Measurements from ENCODE around the gene MAPKAPK3. TPM values are rescaled to one million over a fixed set of nuclear protein-coding genes. Genes with fewer than 3 reads are reported as not detected.

MAPKAPK3 gene
- total RNA-seq, 1 donor from 2014 or later: 23.7 TPM

GRCh38 chr3:50587806-50588758 lies 28.9 kb upstream of the MAPKAPK3 start:
- H3K36me3 ChIP-seq: no peaks in the 10 kb centered on the region
- H3K9me3 ChIP-seq: no peaks in the 10 kb centered on the region
- H3K27me3 ChIP-seq: no peaks in the 10 kb centered on the region
- no peak overlapping the region for H3K4me3 ChIP-seq
- TF ChIP-seq, protein P1, sequence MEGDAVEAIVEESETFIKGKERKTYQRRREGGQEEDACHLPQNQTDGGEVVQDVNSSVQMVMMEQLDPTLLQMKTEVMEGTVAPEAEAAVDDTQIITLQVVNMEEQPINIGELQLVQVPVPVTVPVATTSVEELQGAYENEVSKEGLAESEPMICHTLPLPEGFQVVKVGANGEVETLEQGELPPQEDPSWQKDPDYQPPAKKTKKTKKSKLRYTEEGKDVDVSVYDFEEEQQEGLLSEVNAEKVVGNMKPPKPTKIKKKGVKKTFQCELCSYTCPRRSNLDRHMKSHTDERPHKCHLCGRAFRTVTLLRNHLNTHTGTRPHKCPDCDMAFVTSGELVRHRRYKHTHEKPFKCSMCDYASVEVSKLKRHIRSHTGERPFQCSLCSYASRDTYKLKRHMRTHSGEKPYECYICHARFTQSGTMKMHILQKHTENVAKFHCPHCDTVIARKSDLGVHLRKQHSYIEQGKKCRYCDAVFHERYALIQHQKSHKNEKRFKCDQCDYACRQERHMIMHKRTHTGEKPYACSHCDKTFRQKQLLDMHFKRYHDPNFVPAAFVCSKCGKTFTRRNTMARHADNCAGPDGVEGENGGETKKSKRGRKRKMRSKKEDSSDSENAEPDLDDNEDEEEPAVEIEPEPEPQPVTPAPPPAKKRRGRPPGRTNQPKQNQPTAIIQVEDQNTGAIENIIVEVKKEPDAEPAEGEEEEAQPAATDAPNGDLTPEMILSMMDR (IDR thresholded peaks at IDR 0.05): no peak
- intact Hi-C loops (cut with DNase I): no loop called here
- DNase-seq (ENCODE audit: low spot score in 2 of 2): no peak
- peaks cover 0 to 8% of the 10 kb centered on the region in 2 donors for H3K4me1 ChIP-seq
- no peak overlapping the region for H3K27ac ChIP-seq

- intact Hi-C loops (cut with DNase I): no loop called here
- Histone ChIP-seq H3K36me3 (no peaks in the 10 kb centered on the region), H3K4me1 (peaks cover 0 to 8% of the 10 kb centered on the region in 2 donors), H3K4me3 (no peak overlapping the region), H3K9me3 (no peaks in the 10 kb centered on the region), H3K27me3 (no peaks in the 10 kb centered on the region), H3K27ac (no peak overlapping the region)
- TF ChIP-seq, protein P1 (IDR thresholded peaks at IDR 0.05): no peak
- DNase-seq (ENCODE audit: low spot score in 2 of 2): no peak
Observed at GRCh38 chr3:50588759-50589433, 28.1 kb upstream of the MAPKAPK3 start.

DNA sequence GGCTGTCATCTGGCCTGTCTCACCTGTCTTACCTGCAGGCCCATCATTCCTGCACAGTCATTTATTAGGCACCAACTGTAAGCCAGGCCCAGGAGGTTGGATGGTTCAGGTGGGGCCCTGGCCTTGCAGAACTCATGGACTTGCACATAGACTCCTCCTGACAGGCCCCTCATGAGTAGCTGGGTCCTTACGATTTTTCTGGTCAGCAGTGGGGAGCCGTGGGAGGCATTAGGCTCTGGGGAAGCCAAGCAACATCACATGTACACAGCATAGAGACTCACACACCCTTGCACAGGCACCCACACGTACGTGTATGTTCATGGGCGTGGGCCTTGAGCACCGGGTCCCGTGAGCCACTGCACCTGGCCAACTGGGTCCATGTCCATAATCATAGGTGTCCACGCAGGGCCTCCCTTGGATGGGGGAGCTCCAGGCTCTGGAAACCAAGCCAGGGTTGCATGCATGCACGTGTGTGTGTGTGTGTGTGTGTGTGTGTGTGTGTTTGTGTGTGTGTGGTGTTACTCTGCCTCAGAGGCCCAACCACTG lies 25.7 kb upstream of the MAPKAPK3 start:
- TF ChIP-seq, protein P1 (IDR thresholded peaks at IDR 0.05): no peak

DNA sequence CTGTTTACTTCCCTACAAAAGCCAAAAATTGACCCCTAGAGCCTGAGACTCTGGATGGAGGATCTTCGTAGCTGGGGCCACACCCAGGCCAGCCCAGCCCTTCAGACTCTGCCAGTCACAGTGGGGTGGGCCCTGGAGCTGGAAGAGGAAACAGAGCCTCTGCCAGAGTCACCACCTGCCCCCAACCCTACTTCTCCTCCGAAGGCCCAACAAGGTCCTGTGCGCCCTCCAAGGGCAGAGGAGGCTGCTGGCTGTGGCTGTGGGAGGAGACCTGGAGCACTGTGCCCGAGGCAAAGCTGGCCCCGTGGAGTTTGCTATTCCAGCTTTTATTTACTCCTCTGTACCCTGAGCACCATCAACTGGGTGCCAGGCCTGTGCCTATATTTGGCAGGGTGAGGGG lies 24.4 kb upstream of the MAPKAPK3 start:
- no peaks in the 10 kb centered on the region for H3K27me3 ChIP-seq
- TF ChIP-seq, protein P1 (IDR thresholded peaks at IDR 0.05): no peak
- DNase-seq (ENCODE audit: low spot score in 2 of 2): no peak

More for the DNA sequence above, 25.7 kb upstream of the MAPKAPK3 start:
- H3K36me3 ChIP-seq: no peaks in the 10 kb centered on the region
- no peak for DNase-seq (ENCODE audit: low spot score in 2 of 2)
- no peak overlapping the region for H3K27ac ChIP-seq
- intact Hi-C loops (cut with DNase I): no loop called here
- H3K9me3 ChIP-seq: no peaks in the 10 kb centered on the region
- H3K4me1 ChIP-seq: peaks cover 0 to 8% of the 10 kb centered on the region in 2 donors
- H3K27me3 ChIP-seq: no peaks in the 10 kb centered on the region
- no peak overlapping the region for H3K4me3 ChIP-seq

GRCh38 chr3:50594253-50594785 lies 22.6 kb upstream of the MAPKAPK3 start:
- H3K27me3 ChIP-seq: no peaks in the 10 kb centered on the region
- intact Hi-C loops (cut with DNase I): no loop called here
- H3K4me3 ChIP-seq: no peak overlapping the region
- no peaks in the 10 kb centered on the region for H3K36me3 ChIP-seq
- H3K4me1 ChIP-seq: peaks cover 0 to 4% of the 10 kb centered on the region in 2 donors
- TF ChIP-seq, protein P1 (IDR thresholded peaks at IDR 0.05): no peak
- H3K27ac ChIP-seq: no peak overlapping the region
- no peaks in the 10 kb centered on the region for H3K9me3 ChIP-seq
- DNase-seq (ENCODE audit: low spot score in 2 of 2): no peak

More for the DNA sequence above, 24.4 kb upstream of the MAPKAPK3 start:
- intact Hi-C loops (cut with DNase I): no loop called here
- H3K4me1 ChIP-seq: peaks cover 0 to 8% of the 10 kb centered on the region in 2 donors
- H3K36me3 ChIP-seq: no peaks in the 10 kb centered on the region
- H3K4me3 ChIP-seq: no peak overlapping the region
- no peaks in the 10 kb centered on the region for H3K9me3 ChIP-seq
- H3K27ac ChIP-seq: no peak overlapping the region
